Stimulated activated CD4-positive, alpha-beta T cell treated with anti-CD3 and anti-CD28 coated beads, Interleukin-1b, Interleukin-23, amount 100 ng/mL, for 24 hours (primary cell): ENCODE measurements around the gene PDPN.

Source experiments
- DNase-seq, 4 experiments: peaks; one replicate each; pipeline ENCODE4 v3.0.0-alpha.2; 2020; ENCODE audit warnings: low read depth in 4 of 4, low spot score in 1 of 4

Gene PDPN

GRCh38 chr1:13617108-13617507, 33.5 kb downstream of the PDPN start:
- DNase-seq: no peak

- no peak for DNase-seq
These were observed 34.1 kb downstream of the PDPN start for GRCh38 chr1:13617773-13618172.

- DNase-seq: no peak
These were observed 34.9 kb downstream of the PDPN start for GRCh38 chr1:13618483-13618882.

GRCh38 chr1:13619909-13620308, 36.3 kb downstream of the PDPN start:
- DNase-seq: no peak

GRCh38 chr1:13620825-13621224, 37.2 kb downstream of the PDPN start:
- no peak for DNase-seq

GRCh38 chr1:13622446-13622845, 38.8 kb downstream of the PDPN start:
- DNase-seq: no peak

GRCh38 chr1:13623021-13623637, 39.5 kb downstream of the PDPN start:
- DNase-seq: no peak

- no peak for DNase-seq
These were observed 40.9 kb downstream of the PDPN start for GRCh38 chr1:13624526-13624925.

- DNase-seq: no peak
These were observed 43.5 kb downstream of the PDPN start for GRCh38 chr1:13627127-13627526.

- DNase-seq: no peak
These were observed 44.6 kb downstream of the PDPN start for GRCh38 chr1:13628218-13628617.

- DNase-seq: no peak
These were observed 45.1 kb downstream of the PDPN start for GRCh38 chr1:13628711-13629110.

GRCh38 chr1:13642306-13643004, 58.8 kb downstream of the PDPN start:
- DNase-seq: no peak

- no peak for DNase-seq
These were observed 59.4 kb downstream of the PDPN start for GRCh38 chr1:13643017-13643416.

- DNase-seq: no peak
These were observed 62.9 kb downstream of the PDPN start for GRCh38 chr1:13646521-13646920.

- no peak for DNase-seq
These were observed 67.6 kb downstream of the PDPN start for GRCh38 chr1:13651279-13651678.

- no peak for DNase-seq
These were observed 68.6 kb downstream of the PDPN start for GRCh38 chr1:13652238-13652637.

GRCh38 chr1:13661539-13661938, 77.9 kb downstream of the PDPN start:
- DNase-seq: no peak

GRCh38 chr1:13662493-13662892, 78.9 kb downstream of the PDPN start:
- no peak for DNase-seq

GRCh38 chr1:13663969-13664368, 80.3 kb downstream of the PDPN start:
- no peak for DNase-seq

- DNase-seq: no peak
These were observed 80.8 kb downstream of the PDPN start for GRCh38 chr1:13664451-13664850.

GRCh38 chr1:13666317-13666716, 82.7 kb downstream of the PDPN start:
- DNase-seq: no peak
